ENCODE results near the gene TRAF3. TPM values are rescaled to one million over a fixed set of nuclear protein-coding genes. Genes with fewer than 3 reads are reported as not detected.

The TRAF3 gene
- total RNA-seq, 1 experiment from 2014 or later = 49.3 TPM

DNA sequence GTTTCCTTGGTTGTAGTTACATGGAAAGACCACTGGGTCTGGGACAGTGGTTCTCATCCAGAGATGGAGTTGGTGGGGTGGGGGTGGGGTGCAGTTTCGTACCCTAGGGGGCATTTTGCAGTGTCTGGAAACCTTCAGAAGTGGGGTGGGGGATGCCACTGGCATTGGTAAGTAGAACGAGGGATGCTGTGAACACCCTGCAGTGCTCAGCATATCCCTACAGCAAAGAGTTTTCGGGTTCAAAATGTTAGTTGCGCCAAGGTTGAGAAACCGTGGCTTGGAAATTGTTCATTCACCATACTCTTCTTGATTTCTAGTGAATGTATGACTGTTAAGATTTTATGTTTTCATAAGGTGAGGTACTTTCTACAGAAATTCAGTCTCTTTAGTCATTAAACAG lies 28.7 kb downstream of the TRAF3 start:
- no peak for TF ChIP-seq EZH2 (IDR thresholded peaks at IDR 0.05; ENCODE audit: borderline replicate concordance, low read depth, low read length, poor library complexity, severe bottlenecking)
- TF ChIP-seq, protein P1, sequence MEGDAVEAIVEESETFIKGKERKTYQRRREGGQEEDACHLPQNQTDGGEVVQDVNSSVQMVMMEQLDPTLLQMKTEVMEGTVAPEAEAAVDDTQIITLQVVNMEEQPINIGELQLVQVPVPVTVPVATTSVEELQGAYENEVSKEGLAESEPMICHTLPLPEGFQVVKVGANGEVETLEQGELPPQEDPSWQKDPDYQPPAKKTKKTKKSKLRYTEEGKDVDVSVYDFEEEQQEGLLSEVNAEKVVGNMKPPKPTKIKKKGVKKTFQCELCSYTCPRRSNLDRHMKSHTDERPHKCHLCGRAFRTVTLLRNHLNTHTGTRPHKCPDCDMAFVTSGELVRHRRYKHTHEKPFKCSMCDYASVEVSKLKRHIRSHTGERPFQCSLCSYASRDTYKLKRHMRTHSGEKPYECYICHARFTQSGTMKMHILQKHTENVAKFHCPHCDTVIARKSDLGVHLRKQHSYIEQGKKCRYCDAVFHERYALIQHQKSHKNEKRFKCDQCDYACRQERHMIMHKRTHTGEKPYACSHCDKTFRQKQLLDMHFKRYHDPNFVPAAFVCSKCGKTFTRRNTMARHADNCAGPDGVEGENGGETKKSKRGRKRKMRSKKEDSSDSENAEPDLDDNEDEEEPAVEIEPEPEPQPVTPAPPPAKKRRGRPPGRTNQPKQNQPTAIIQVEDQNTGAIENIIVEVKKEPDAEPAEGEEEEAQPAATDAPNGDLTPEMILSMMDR (conservative IDR thresholded peaks at IDR 0.05; ENCODE audit: low read depth, low read length) = no peak
- POLR2A ChIA-PET (ENCODE audit: low non-redundant PET) = no interaction called here
- DNase-seq (ENCODE audit: low spot score) = no peak
- H3K27ac ChIP-seq (ENCODE audit: low read depth, low read length, poor library complexity, severe bottlenecking) = no peak overlapping the region
- H3K9me3 ChIP-seq (ENCODE audit: low read depth, low read length, poor library complexity, severe bottlenecking) = no peaks in the 10 kb centered on the region
- no TSS peak for BruUV-seq (replicated peaks)
- no peaks in the 10 kb centered on the region for H3K27me3 ChIP-seq (replicated peaks; ENCODE audit: insufficient read depth, low read depth, low read length, poor library complexity)
- CTCF ChIA-PET = no interaction called here
- H3K4me3 ChIP-seq (ENCODE audit: low read depth, low read length, poor library complexity, severe bottlenecking) = no peak overlapping the region
- no peaks in the 10 kb centered on the region for H3K36me3 ChIP-seq (ENCODE audit: insufficient read depth, low read length, poor library complexity, severe bottlenecking)
- H3K4me1 ChIP-seq (ENCODE audit: insufficient read depth, low read length, poor library complexity, severe bottlenecking) = no peaks in the 10 kb centered on the region
- intact Hi-C loops (cut with micrococcal nuclease; ENCODE audit: unreplicated experiment) = no loop called here

DNA sequence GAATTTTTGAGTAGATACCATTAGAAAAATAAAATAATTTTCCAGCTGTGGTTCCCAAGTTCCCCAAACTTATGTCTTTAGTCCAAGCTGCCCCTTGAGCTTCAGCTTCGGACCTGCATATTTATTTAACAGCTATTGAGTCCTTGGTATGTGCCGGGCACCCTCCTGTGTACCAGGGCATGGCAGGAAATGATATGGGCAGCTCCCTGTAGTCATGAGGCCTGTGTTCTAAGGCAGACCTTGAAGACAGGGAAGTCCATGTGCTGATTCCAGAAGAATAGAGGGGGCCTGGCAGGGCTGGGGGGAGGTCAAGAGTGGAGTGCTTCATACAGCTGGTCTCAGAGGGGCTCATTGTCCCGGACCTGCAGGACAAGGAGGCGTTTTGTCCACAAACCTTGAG lies 29.2 kb downstream of the TRAF3 start:
- no peaks in the 10 kb centered on the region for H3K27me3 ChIP-seq (replicated peaks; ENCODE audit: insufficient read depth, low read depth, low read length, poor library complexity)
- ChIA-PET CTCF (no interaction called here), POLR2A (ENCODE audit: low non-redundant PET) (no interaction called here)
- no peak overlapping the region for H3K27ac ChIP-seq (ENCODE audit: low read depth, low read length, poor library complexity, severe bottlenecking)
- no peak overlapping the region for H3K4me3 ChIP-seq (ENCODE audit: low read depth, low read length, poor library complexity, severe bottlenecking)
- no peaks in the 10 kb centered on the region for H3K4me1 ChIP-seq (ENCODE audit: insufficient read depth, low read length, poor library complexity, severe bottlenecking)
- TF ChIP-seq, protein P1 (conservative IDR thresholded peaks at IDR 0.05; ENCODE audit: low read depth, low read length) = no peak
- no peak for TF ChIP-seq EZH2 (IDR thresholded peaks at IDR 0.05; ENCODE audit: borderline replicate concordance, low read depth, low read length, poor library complexity, severe bottlenecking)
- BruUV-seq (replicated peaks) = no TSS peak
- intact Hi-C loops (cut with micrococcal nuclease; ENCODE audit: unreplicated experiment) = no loop called here
- no peak for DNase-seq (ENCODE audit: low spot score)
- H3K9me3 ChIP-seq (ENCODE audit: low read depth, low read length, poor library complexity, severe bottlenecking) = no peaks in the 10 kb centered on the region
- no peaks in the 10 kb centered on the region for H3K36me3 ChIP-seq (ENCODE audit: insufficient read depth, low read length, poor library complexity, severe bottlenecking)

- CTCF ChIA-PET = no interaction called here
- BruUV-seq (replicated peaks) = no TSS peak
These were observed 29.8 kb downstream of the TRAF3 start for GRCh38 chr14:102807013-102807406.

More at GRCh38 chr14:102807013-102807406, 29.8 kb downstream of the TRAF3 start:
- Histone ChIP-seq H3K4me3 (ENCODE audit: low read depth, low read length, poor library complexity, severe bottlenecking) (no peak overlapping the region), H3K27ac (ENCODE audit: low read depth, low read length, poor library complexity, severe bottlenecking) (no peak overlapping the region), H3K27me3 (replicated peaks; ENCODE audit: insufficient read depth, low read depth, low read length, poor library complexity) (no peaks in the 10 kb centered on the region), H3K9me3 (ENCODE audit: low read depth, low read length, poor library complexity, severe bottlenecking) (no peaks in the 10 kb centered on the region), H3K36me3 (ENCODE audit: insufficient read depth, low read length, poor library complexity, severe bottlenecking) (no peaks in the 10 kb centered on the region), H3K4me1 (ENCODE audit: insufficient read depth, low read length, poor library complexity, severe bottlenecking) (no peaks in the 10 kb centered on the region)
- intact Hi-C loops (cut with micrococcal nuclease; ENCODE audit: unreplicated experiment) = no loop called here
- TF ChIP-seq, protein P1 (conservative IDR thresholded peaks at IDR 0.05; ENCODE audit: low read depth, low read length) = no peak
- TF ChIP-seq EZH2 (IDR thresholded peaks at IDR 0.05; ENCODE audit: borderline replicate concordance, low read depth, low read length, poor library complexity, severe bottlenecking) = no peak
- DNase-seq (ENCODE audit: low spot score) = no peak
- POLR2A ChIA-PET (ENCODE audit: low non-redundant PET) = no interaction called here

Measured in A673 (cell line).